ENCODE measurements around the gene CECR2. TPM values are rescaled to one million over a fixed set of nuclear protein-coding genes. Genes with fewer than 3 reads are reported as not detected.

Gene CECR2
- total RNA-seq, 3 donors from 2014 or later (not counting 1 experiment from before 2014, with no cell fraction given): 0.02 to 0.45 TPM; not detected in 1

- Histone ChIP-seq H3K27me3 (ENCODE audit: control insufficient read depth, insufficient read depth, low read length) (no peaks in the 10 kb centered on the region), H3K4me1 (ENCODE audit: control insufficient read depth, insufficient read depth, low read length) (no peaks in the 10 kb centered on the region), H3K9me3 (ENCODE audit: control insufficient read depth, insufficient read depth, low read length) (no peaks in the 10 kb centered on the region), H3K4me3 (ENCODE audit: low read length) (no peak overlapping the region), H3K36me3 (ENCODE audit: control insufficient read depth, insufficient read depth, low read length) (no peaks in the 10 kb centered on the region), H3K27ac (ENCODE audit: low read length) (no peak overlapping the region)
- no peak for DNase-seq
- intact Hi-C loops (cut with micrococcal nuclease): no loop called here
- WGBS (ENCODE audit: insufficient coverage): 88% methylated on average over 8 of the region's 9 CpGs
- Mint-ChIP-seq H3K27ac (no peak overlapping the region), H3K27me3 (ENCODE audit: low read depth in 2 of 2) (peaks cover 0 to 4% of the 10 kb centered on the region in 2 donors), H3K4me3 (no peak overlapping the region), H3K36me3 (no peaks in the 10 kb centered on the region), H3K9me3 (no peaks in the 10 kb centered on the region), H3K4me1 (no peaks in the 10 kb centered on the region)
- no peak for TF ChIP-seq CTCF (IDR thresholded peaks at IDR 0.05)
- ATAC-seq: no peak
Observed at GRCh38 chr22:17491090-17491640, 121.9 kb downstream of the CECR2 start.

GRCh38 chr22:17492247-17492646, 123.0 kb downstream of the CECR2 start:
- H3K9me3 Mint-ChIP-seq: no peaks in the 10 kb centered on the region
- H3K36me3 ChIP-seq (ENCODE audit: control insufficient read depth, insufficient read depth, low read length): no peaks in the 10 kb centered on the region

GRCh38 chr22:17493419-17493981, 124.2 kb downstream of the CECR2 start:
- no peaks in the 10 kb centered on the region for H3K9me3 Mint-ChIP-seq
- H3K27me3 Mint-ChIP-seq (ENCODE audit: low read depth in 2 of 2): no peaks in the 10 kb centered on the region
- no peaks in the 10 kb centered on the region for H3K4me1 ChIP-seq (ENCODE audit: control insufficient read depth, insufficient read depth, low read length)

More at GRCh38 chr22:17492247-17492646, 123.0 kb downstream of the CECR2 start:
- Mint-ChIP-seq H3K27me3 (ENCODE audit: low read depth in 2 of 2) (no peaks in the 10 kb centered on the region), H3K4me1 (no peaks in the 10 kb centered on the region), H3K27ac (no peak overlapping the region), H3K4me3 (no peak overlapping the region), H3K36me3 (no peaks in the 10 kb centered on the region)
- H3K9me3 ChIP-seq (ENCODE audit: control insufficient read depth, insufficient read depth, low read length): no peaks in the 10 kb centered on the region
- no peak for DNase-seq
- H3K27me3 ChIP-seq (ENCODE audit: control insufficient read depth, insufficient read depth, low read length): no peaks in the 10 kb centered on the region
- no peak overlapping the region for H3K4me3 ChIP-seq (ENCODE audit: low read length)
- H3K4me1 ChIP-seq (ENCODE audit: control insufficient read depth, insufficient read depth, low read length): no peaks in the 10 kb centered on the region
- WGBS (ENCODE audit: insufficient coverage): 95% methylated on average over 3 of the region's 3 CpGs
- ATAC-seq: no peak
- intact Hi-C loops (cut with micrococcal nuclease): no loop called here
- TF ChIP-seq CTCF (IDR thresholded peaks at IDR 0.05): no peak
- H3K27ac ChIP-seq (ENCODE audit: low read length): no peak overlapping the region

More at GRCh38 chr22:17493419-17493981, 124.2 kb downstream of the CECR2 start:
- Histone ChIP-seq H3K9me3 (ENCODE audit: control insufficient read depth, insufficient read depth, low read length) (no peaks in the 10 kb centered on the region), H3K36me3 (ENCODE audit: control insufficient read depth, insufficient read depth, low read length) (no peaks in the 10 kb centered on the region), H3K27ac (ENCODE audit: low read length) (no peak overlapping the region), H3K4me3 (ENCODE audit: low read length) (no peak overlapping the region), H3K27me3 (ENCODE audit: control insufficient read depth, insufficient read depth, low read length) (no peaks in the 10 kb centered on the region)
- ATAC-seq (no peak), DNase-seq (no peak)
- intact Hi-C loops (cut with micrococcal nuclease): no loop called here
- Mint-ChIP-seq H3K27ac (no peak overlapping the region), H3K4me1 (no peaks in the 10 kb centered on the region), H3K4me3 (no peak overlapping the region), H3K36me3 (no peaks in the 10 kb centered on the region)
- 89% methylated on average over 3 of the region's 3 CpGs for WGBS (ENCODE audit: insufficient coverage)
- TF ChIP-seq CTCF (IDR thresholded peaks at IDR 0.05): no peak
